Activated effector memory CD4-positive, alpha-beta T cell treated with Interleukin-2 at 50 U/mL for 16 hours (primary cell): ENCODE data around the gene WDR7.

Experiments used
- DNase-seq: peaks from one replicate; pipeline ENCODE4 v3.0.0-alpha.2; 2020

Gene WDR7

GRCh38 chr18:56658261-56658660, 7.1 kb downstream of the WDR7 start:
- DNase-seq, result no peak

- no peak for DNase-seq
These were observed 8.0 kb downstream of the WDR7 start for GRCh38 chr18:56659111-56659510.

GRCh38 chr18:56660655-56661054, 9.5 kb downstream of the WDR7 start:
- DNase-seq, result no peak

DNA sequence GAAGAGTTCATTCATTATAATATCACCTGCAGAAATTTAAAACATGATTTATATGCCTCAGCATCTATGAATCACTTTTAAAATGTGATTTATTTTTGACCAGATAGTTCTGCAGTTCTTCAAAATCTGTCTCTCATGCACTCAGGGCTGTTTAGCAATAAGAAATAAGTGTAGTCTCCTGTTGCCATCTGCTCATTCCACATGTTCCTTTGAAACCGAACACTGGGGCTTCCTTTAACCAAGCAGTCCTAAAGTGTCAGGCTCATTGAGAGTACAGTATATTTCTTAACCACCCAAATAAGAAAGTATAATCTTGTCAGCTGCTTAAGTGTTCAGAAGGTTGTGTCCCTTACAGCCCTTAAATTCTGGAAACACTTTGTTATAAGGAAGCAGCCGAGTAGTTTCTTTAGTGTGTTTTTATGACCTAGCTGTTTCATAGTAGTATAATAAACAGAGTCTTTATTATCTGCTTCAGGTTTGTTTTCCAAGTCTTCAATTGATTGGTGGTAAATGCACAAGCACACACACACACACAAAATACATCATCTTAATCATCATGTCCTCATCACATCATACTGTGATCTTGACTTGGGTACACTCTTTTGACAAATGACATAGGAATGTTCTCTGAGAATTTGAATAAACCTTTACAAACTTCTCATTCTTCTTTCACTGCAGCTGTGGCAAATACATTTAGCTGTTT, 10.4 kb downstream of the WDR7 start:
- DNase-seq, result no peak

GRCh38 chr18:56662063-56662408, 10.9 kb downstream of the WDR7 start:
- no peak for DNase-seq

GRCh38 chr18:56662502-56662901, 11.3 kb downstream of the WDR7 start:
- DNase-seq, result no peak

DNA sequence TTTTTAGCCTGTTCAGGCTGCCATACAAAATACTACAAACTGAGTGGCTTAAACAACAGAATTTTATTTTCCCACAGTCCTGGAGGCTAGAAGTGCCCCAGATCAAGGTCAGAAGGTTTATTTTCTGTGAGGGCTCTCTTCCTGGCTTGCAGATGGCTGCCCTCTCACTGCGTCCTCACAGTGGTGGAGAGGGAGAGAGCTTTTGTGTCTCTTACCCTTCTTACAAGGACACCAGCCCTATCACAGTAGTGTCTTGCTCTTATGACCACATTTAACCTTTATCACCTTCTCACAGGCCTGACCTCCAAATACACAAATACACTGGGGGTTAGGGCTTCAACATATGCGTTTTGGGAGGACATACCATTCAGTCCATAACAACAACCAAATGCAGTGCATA, 11.7 kb downstream of the WDR7 start:
- DNase-seq, result no peak

DNA sequence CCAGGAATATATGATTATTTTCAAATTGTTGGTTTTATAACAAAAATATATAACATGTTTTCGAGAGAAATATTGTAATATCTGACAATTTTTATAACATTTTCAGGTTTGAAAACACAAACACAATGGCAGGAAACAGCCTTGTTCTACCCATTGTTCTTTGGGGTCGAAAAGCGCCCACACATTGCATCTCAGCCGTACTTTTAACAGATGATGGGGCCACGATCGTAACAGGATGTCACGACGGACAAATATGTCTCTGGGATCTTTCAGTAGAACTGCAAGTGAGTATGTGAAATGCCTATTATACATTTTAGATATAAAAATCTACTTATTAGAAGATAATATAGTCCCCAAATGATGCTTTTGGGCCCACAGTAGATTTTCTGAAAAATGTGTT, 21.2 kb downstream of the WDR7 start:
- DNase-seq, result no peak

- no peak for DNase-seq
These were observed 21.8 kb downstream of the WDR7 start for GRCh38 chr18:56672981-56673380.

GRCh38 chr18:56676639-56677038, 25.5 kb downstream of the WDR7 start:
- no peak for DNase-seq

DNA sequence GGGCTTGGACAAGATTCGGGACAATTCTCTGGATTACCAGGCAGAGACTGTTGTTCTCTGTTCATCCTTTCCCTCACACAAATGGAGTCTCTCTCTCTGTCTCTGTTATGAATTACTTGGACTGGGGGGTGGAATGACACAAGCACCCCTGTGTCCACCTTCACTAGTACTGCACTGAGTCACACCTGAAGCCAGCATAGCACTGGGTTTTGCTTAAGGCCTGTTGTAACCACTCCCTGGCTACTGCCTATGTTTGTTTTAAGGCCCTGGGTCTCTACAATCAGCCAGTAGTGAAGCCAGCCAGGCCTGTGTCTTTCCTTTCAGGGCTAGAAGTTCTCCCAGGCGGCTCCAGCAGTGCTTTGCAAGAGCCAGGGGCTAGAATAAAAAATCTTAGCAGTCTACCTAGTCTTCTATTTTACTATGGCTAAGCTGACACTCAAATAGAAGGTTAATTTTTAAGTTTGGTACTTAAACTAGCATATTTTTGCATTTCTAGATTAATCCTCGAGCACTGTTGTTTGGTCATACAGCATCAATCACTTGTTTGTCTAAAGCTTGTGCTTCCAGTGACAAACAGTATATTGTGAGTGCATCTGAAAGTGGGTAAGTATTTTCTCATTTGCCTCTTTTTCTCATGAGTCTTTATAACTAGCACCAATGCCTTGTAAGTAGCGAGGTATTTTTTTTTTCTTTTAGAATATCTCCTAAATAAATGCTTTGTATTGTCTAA, 27.8 kb downstream of the WDR7 start:
- no peak for DNase-seq

GRCh38 chr18:56684277-56684676, 33.1 kb downstream of the WDR7 start:
- DNase-seq, result no peak

GRCh38 chr18:56691530-56691929, 40.4 kb downstream of the WDR7 start:
- no peak for DNase-seq

DNA sequence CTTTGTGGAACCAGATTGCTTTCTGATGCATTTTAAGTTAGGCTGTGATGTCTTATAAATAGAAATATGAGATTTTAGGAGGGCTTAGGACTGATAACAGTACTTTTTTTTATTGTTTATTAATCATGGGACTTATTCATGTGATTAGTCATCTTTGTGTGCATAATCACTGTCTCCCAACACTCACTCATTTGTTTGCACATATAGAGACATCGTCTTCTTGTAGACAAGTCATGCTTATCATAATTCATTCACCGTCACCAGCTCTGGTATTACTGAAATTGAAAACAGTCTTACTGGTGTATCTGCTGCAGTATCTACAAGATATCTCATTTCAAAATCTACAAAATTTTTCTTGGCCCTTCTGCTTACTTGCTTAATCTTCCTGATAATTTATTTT, 45.8 kb downstream of the WDR7 start:
- no peak for DNase-seq

- no peak for DNase-seq
These were observed 51.8 kb downstream of the WDR7 start for GRCh38 chr18:56702946-56703345.

DNA sequence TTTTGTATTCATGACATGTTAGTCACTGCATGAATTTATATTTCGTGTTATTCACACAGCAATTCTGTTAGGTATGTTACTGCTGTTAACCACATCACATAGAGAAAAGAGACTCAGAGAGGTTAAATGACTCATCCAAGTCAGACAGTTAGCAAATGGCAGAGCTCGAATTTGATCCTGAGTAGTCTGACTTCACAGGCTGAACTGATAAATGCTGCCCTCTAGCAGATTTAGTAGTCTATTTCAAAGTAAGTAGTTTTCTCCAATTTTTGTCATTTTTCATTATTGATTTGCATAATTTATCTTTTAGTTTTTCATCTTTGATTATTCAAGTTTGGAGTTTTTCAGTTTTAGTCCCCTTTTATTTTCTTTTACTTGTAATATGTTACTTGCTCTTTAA, 58.3 kb downstream of the WDR7 start:
- DNase-seq, result no peak

DNA sequence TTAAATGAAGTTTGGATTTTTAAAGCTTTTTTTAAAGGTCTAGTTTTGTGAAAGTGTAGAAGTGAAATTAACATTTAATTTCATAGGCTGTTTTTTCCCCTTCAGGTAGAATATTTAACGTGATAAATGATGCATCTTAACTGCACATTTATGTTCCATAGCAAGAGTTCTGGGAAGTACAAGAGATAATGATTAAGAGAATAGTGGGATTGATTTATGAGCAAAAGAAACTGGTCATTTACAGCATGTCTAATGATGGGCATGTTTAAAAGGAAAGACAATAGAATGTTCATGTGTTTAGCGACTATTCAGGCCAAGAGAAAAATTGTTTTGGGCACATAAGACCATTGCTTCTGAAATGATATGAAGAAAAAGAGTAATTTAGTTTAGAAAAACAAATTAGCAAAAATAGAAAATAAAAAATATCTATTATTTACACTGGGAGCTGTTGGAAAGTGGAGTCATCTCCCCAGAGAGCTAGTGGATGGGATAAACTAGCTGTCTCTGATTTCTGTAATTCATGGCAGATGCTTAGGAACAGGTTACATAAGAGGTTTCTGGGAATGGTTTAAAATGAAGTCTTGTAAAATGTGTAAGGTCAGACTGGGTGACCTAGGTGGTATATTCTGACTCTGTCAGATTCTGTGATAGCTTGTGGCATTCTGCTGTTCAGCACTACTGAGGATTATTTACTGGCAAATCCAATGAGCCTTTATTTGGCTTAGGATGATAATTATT, 60.7 kb downstream of the WDR7 start:
- DNase-seq, result no peak

GRCh38 chr18:56712761-56713160, 61.6 kb downstream of the WDR7 start:
- no peak for DNase-seq

GRCh38 chr18:56715121-56715520, 64.0 kb downstream of the WDR7 start:
- no peak for DNase-seq

- no peak for DNase-seq
These were observed 65.6 kb downstream of the WDR7 start for GRCh38 chr18:56716692-56717146.

GRCh38 chr18:56721031-56721430, 69.9 kb downstream of the WDR7 start:
- no peak for DNase-seq

DNA sequence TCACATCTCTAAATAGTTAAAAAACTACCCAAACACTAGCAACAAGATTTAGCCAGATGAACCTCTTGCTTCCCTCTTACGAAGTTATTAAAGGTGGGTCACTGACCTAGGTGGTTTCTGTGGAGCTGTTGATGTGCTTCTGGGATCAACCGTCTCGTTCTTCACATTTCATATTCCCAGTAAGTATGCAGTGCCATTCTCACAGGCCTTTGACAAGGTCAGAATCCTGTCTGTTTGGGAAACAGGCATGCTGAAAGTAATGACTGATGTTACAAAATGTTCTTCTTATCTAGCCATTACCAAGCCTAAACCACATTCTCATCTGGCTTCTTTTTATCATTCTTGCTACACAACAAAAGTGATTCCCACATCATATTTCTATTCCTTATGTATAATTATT, 70.3 kb downstream of the WDR7 start:
- DNase-seq, result no peak

GRCh38 chr18:56722518-56722917, 71.4 kb downstream of the WDR7 start:
- no peak for DNase-seq

DNA sequence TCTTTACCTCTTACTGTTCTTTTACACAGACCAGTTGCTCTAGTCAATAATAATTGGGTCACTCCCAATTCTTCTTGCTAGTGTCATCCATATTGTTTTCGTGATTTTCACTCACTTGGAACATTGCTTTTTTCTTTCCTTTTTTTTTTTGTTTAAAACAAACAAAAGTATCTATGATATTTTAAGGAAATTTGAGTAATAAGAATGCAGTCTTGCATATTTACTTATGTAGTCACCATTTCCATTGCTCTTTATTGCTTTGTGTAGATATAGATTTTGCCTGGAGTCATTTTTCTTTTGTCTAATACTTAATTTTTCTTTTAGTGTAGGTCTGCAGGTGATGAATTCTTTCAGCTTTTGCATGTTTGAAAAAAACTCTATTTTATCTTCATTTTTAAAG, 71.9 kb downstream of the WDR7 start:
- DNase-seq, result no peak
